ENCODE data around the gene PEA15. TPM values are rescaled to one million over a fixed set of nuclear protein-coding genes. Genes with fewer than 3 reads are reported as not detected.

PEA15 gene
- total and polyA plus RNA-seq, 9 of the 15 experiments (the other 6 are each of a cell fraction or from before 2014, with no cell fraction given), result 8.2 to 175 (median 35.4) TPM

DNA sequence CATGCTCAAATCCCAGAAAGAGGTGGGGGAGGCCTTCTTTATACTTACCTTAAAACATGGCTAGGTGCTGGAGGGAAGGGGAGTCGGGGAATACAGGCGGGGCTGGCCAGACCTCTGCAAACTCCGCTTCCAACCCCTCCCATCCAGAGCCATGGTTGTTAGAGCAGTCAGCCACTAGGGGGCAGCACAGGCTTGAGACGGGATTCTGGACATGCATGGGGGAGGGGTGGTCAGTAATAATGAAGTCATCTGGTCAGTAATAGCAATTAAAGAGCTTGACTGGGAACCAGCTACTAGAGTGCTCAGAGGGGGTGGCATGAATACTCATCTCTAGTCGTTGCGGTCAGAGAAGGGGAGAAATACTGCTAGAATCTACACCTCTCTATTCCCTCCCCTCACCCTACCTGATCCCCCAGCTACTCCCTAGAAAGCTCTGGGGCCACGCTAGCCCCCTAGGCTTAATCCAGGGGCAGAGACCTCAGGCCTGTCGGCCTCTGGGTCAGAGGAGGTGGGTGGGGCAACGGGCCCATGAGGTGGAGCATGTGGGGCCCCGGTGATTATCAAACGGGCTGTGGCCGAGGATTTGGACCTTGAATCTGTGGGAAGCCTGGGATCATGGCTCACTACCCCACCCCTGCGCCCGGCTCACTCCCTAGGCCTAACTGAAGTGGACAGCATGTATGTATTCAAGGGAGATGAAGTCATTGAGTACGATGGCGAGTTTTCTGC lies 11.9 kb upstream of the PEA15 start (continued):
- TF ChIP-seq, protein P1, sequence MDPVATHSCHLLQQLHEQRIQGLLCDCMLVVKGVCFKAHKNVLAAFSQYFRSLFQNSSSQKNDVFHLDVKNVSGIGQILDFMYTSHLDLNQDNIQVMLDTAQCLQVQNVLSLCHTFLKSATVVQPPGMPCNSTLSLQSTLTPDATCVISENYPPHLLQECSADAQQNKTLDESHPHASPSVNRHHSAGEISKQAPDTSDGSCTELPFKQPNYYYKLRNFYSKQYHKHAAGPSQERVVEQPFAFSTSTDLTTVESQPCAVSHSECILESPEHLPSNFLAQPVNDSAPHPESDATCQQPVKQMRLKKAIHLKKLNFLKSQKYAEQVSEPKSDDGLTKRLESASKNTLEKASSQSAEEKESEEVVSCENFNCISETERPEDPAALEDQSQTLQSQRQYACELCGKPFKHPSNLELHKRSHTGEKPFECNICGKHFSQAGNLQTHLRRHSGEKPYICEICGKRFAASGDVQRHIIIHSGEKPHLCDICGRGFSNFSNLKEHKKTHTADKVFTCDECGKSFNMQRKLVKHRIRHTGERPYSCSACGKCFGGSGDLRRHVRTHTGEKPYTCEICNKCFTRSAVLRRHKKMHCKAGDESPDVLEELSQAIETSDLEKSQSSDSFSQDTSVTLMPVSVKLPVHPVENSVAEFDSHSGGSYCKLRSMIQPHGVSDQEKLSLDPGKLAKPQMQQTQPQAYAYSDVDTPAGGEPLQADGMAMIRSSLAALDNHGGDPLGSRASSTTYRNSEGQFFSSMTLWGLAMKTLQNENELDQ (CRISPR knock-in tag; IDR thresholded peaks at IDR 0.05; ENCODE audit: borderline replicate concordance), result no peak
- TF ChIP-seq NCOA1 (IDR thresholded peaks at IDR 0.05; ENCODE audit: low read depth) (no peak), SMARCB1 (IDR thresholded peaks at IDR 0.05; ENCODE audit: insufficient read length, low read depth) (no peak), RCOR1 (IDR thresholded peaks at IDR 0.05; ENCODE audit: borderline replicate concordance in 1 of 2, low read depth in 2 of 2, low read length in 2 of 2) (peak in 1 of 2 experiments; percentile 70; a peak in 2 of 4 replicates), STAT5B (CRISPR knock-in tag; IDR thresholded peaks at IDR 0.05) (no peak), STAG1 (CRISPR knock-in tag; IDR thresholded peaks at IDR 0.05; ENCODE audit: borderline replicate concordance) (peak; percentile 79; the same call in 1 of the 2 replicates), BRD4 (IDR thresholded peaks at IDR 0.05) (no peak), ZBED1 (IDR thresholded peaks at IDR 0.05) (no peak), DDX20 (tag; IDR thresholded peaks at IDR 0.05; ENCODE audit: low read depth) (no peak), HDAC6 (IDR thresholded peaks at IDR 0.05; ENCODE audit: low read depth, low read length) (no peak), ZNF584 (CRISPR knock-in tag; IDR thresholded peaks at IDR 0.05; ENCODE audit: low read depth) (no peak), GABPB1 (CRISPR knock-in tag; IDR thresholded peaks at IDR 0.05) (0 out of 2 replicates have a peak, but pooled peaks have one; percentile 25), SMARCA4 (IDR thresholded peaks at IDR 0.05) (no peak), RBM15 (IDR thresholded peaks at IDR 0.05; ENCODE audit: insufficient read depth, low read length) (no peak), ADNP (tag; IDR thresholded peaks at IDR 0.05) (no peak), CHD2 (IDR thresholded peaks at IDR 0.05; ENCODE audit: low read depth, low read length) (peak; percentile 70; the same call in 1 of the 2 replicates)
- TF ChIP-seq, protein P2, sequence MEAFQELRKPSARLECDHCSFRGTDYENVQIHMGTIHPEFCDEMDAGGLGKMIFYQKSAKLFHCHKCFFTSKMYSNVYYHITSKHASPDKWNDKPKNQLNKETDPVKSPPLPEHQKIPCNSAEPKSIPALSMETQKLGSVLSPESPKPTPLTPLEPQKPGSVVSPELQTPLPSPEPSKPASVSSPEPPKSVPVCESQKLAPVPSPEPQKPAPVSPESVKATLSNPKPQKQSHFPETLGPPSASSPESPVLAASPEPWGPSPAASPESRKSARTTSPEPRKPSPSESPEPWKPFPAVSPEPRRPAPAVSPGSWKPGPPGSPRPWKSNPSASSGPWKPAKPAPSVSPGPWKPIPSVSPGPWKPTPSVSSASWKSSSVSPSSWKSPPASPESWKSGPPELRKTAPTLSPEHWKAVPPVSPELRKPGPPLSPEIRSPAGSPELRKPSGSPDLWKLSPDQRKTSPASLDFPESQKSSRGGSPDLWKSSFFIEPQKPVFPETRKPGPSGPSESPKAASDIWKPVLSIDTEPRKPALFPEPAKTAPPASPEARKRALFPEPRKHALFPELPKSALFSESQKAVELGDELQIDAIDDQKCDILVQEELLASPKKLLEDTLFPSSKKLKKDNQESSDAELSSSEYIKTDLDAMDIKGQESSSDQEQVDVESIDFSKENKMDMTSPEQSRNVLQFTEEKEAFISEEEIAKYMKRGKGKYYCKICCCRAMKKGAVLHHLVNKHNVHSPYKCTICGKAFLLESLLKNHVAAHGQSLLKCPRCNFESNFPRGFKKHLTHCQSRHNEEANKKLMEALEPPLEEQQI (IDR thresholded peaks at IDR 0.05), result no peak
- TF ChIP-seq, protein P3, sequence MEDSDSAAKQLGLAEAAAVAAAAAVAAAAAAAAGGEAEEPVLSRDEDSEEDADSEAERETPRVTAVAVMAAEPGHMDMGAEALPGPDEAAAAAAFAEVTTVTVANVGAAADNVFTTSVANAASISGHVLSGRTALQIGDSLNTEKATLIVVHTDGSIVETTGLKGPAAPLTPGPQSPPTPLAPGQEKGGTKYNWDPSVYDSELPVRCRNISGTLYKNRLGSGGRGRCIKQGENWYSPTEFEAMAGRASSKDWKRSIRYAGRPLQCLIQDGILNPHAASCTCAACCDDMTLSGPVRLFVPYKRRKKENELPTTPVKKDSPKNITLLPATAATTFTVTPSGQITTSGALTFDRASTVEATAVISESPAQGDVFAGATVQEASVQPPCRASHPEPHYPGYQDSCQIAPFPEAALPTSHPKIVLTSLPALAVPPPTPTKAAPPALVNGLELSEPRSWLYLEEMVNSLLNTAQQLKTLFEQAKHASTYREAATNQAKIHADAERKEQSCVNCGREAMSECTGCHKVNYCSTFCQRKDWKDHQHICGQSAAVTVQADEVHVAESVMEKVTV (CRISPR knock-in tag; IDR thresholded peaks at IDR 0.05), result peak; percentile 84
- TF ChIP-seq, protein P4, sequence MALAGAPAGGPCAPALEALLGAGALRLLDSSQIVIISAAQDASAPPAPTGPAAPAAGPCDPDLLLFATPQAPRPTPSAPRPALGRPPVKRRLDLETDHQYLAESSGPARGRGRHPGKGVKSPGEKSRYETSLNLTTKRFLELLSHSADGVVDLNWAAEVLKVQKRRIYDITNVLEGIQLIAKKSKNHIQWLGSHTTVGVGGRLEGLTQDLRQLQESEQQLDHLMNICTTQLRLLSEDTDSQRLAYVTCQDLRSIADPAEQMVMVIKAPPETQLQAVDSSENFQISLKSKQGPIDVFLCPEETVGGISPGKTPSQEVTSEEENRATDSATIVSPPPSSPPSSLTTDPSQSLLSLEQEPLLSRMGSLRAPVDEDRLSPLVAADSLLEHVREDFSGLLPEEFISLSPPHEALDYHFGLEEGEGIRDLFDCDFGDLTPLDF (CRISPR knock-in tag; IDR thresholded peaks at IDR 0.05), result no peak
- TF ChIP-seq, protein P5, sequence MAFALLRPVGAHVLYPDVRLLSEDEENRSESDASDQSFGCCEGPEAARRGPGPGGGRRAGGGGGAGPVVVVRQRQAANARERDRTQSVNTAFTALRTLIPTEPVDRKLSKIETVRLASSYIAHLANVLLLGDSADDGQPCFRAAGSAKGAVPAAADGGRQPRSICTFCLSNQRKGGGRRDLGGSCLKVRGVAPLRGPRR (CRISPR knock-in tag; IDR thresholded peaks at IDR 0.05), result no peak
